Nephron (organoid): ENCODE measurements around the gene USP35.

ENCODE experiments used
- H3K27ac Mint-ChIP-seq, 3 experiments: 2 replicates each; pipeline ENCODE4 v1.8.0; 2020; ENCODE audit warnings: mixed read lengths in 3 of 3, mild to moderate bottlenecking in 2 of 3, moderate library complexity in 1 of 3
- H3K27me3 Mint-ChIP-seq: 2 replicates; pipeline ENCODE4 v1.8.0; 2021; ENCODE audit warnings: low read depth, mild to moderate bottlenecking, moderate library complexity, mixed read lengths
- H3K36me3 Mint-ChIP-seq: 2 replicates; pipeline ENCODE4 v1.8.0; 2020; ENCODE audit warnings: low read depth, mixed read lengths
- H3K4me1 Mint-ChIP-seq: 2 replicates; pipeline ENCODE4 v1.8.0; 2020; ENCODE audit warnings: mixed read lengths
- H3K4me3 Mint-ChIP-seq, 3 experiments: 2 replicates each; pipeline ENCODE4 v1.8.0; 2020; ENCODE audit warnings: mild to moderate bottlenecking in 3 of 3, mixed read lengths in 3 of 3, moderate library complexity in 2 of 3
- H3K9me3 Mint-ChIP-seq: 2 replicates; pipeline ENCODE4 v1.8.0; 2020; ENCODE audit warnings: mixed read lengths
- TF ChIP-seq, protein P1 (sequence below), 3 experiments: fragments of 200-600 bp; sonication (generic); IDR thresholded peaks; one replicate each; pipeline ENCODE4 v1.5.0; 2021; ENCODE audit warnings: antibody characterized with exemption in 3 of 3; ENCODE audit not compliant: unreplicated experiment in 3 of 3

The USP35 gene

DNA sequence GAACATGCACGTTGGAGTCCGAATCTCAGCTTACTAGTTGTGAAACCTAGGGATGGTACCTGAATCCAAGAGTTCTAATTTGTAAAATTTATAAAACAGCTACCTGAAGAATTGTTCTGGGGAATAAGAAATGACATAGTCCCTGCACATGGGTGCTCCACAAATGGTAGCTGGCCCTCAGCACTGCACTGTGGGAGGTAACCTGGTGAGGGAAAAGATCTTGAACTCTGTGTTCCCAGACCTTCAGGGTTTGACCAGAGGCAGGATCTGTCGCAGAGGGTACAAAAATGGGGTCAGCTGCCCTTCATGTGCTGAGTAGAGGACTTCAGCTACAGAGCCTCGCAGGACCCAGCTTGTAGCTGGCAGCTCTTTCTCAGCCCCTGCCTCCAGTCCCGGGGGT, 73.5 kb downstream of the USP35 start:
- H3K9me3 Mint-ChIP-seq, result no peaks in the 10 kb centered on the region
- H3K27me3 Mint-ChIP-seq, result no peaks in the 10 kb centered on the region
- H3K4me1 Mint-ChIP-seq, result peaks cover 81% of the 10 kb centered on the region
- H3K4me3 Mint-ChIP-seq, result peak overlapping the region in 1 of 3 experiments; percentile 61
- no peaks in the 10 kb centered on the region for H3K36me3 Mint-ChIP-seq
- peak overlapping the region; percentile 75 to 98 (median 91) for H3K27ac Mint-ChIP-seq
- TF ChIP-seq, protein P1, sequence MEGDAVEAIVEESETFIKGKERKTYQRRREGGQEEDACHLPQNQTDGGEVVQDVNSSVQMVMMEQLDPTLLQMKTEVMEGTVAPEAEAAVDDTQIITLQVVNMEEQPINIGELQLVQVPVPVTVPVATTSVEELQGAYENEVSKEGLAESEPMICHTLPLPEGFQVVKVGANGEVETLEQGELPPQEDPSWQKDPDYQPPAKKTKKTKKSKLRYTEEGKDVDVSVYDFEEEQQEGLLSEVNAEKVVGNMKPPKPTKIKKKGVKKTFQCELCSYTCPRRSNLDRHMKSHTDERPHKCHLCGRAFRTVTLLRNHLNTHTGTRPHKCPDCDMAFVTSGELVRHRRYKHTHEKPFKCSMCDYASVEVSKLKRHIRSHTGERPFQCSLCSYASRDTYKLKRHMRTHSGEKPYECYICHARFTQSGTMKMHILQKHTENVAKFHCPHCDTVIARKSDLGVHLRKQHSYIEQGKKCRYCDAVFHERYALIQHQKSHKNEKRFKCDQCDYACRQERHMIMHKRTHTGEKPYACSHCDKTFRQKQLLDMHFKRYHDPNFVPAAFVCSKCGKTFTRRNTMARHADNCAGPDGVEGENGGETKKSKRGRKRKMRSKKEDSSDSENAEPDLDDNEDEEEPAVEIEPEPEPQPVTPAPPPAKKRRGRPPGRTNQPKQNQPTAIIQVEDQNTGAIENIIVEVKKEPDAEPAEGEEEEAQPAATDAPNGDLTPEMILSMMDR (IDR thresholded peaks at IDR 0.05; ENCODE audit: unreplicated experiment in 3 of 3), result no peak

DNA sequence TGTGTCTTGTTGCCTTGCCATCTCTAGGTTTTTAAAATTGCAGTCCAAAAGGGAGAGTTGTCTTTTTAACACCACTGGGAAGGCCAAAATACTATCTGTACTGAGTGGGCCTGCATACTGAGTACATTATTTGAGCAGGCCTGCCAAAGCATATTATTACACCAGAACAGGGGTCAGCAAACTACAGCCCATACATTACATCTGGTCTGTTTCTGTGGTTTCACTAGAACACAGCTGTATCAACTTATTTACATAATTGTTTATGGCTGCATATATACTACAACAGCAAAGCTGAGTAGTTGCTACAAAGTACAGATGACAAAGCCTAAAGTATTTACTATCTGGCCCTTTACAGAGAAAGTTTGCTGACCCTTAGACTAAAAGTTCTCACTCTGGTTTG, 74.0 kb downstream of the USP35 start:
- peaks cover 81% of the 10 kb centered on the region for H3K4me1 Mint-ChIP-seq
- no peaks in the 10 kb centered on the region for H3K36me3 Mint-ChIP-seq
- no peaks in the 10 kb centered on the region for H3K9me3 Mint-ChIP-seq
- peak overlapping the region; percentile 75 to 98 (median 91) for H3K27ac Mint-ChIP-seq
- TF ChIP-seq, protein P1 (IDR thresholded peaks at IDR 0.05; ENCODE audit: unreplicated experiment in 3 of 3), result no peak
- no peaks in the 10 kb centered on the region for H3K27me3 Mint-ChIP-seq
- peak overlapping the region in 2 of 3 experiments; percentile 35 to 61 for H3K4me3 Mint-ChIP-seq
